GM21447 (cell line): ENCODE measurements around the gene ZFX.
A peak's percentile ranks its signal among the peaks of the same experiment; 100 is the strongest.

Experiments used
- ATAC-seq: cut with Tn5 transposase; IDR thresholded peaks from one replicate; pipeline ENCODE4 v1.9.1; 2021; ENCODE audit not compliant: unreplicated experiment

The ZFX gene

DNA sequence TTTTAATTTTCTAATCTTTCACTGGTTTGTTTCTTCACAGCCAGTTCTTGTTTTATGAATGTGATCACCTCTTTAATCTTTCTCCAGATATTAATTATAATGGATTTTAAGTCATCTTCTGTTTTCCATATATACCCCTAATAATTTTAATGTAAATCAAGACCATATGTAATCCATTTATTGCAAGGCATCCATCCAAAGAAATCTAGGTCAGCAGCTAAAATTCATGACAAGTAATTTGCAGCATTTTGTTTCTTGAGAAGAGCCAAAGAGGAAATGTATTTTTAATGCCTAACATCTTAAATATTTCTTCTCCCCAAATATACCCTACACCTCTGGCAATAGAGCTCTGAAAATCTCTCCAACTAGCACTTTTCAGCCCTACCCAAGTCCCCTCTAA, 83.3 kb downstream of the ZFX start:
- no peak for ATAC-seq

DNA sequence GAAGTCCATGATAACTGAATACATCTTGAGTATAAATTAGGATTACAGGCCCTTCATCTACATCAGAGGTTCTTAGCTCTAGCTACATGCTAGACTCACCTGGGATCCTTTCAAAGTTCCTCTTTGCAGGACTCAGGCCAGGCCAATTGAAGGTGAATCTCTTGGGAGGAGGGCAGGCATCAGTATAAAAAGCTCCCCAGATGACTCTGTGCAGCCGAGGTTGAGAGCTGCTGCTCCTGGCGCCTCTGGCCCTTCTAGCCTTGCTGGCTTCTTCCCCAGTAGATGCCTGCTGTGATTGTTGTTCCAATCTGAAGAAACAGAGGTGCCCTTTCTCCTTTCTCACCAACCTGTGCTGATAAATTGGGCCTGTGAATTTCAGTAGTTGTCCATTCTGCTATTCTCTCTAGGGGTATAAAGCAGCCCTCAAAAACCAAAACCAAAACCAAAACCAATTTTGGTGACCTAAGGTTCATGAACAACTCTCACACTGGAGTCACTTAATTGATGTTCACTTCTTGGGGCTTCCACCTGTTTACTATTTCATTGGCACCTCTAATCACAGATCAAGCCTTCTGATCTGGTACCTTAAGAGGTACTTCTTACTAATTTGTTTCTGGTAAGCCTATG, 85.7 kb downstream of the ZFX start:
- ATAC-seq = peak; percentile 65

- peak; percentile 36 for ATAC-seq
Measured at GRCh38 chrX:24241822-24242648, 92.5 kb downstream of the ZFX start.

- ATAC-seq = peak; percentile 84
Measured at GRCh38 chrX:24242649-24243175, 93.2 kb downstream of the ZFX start.

- peak; percentile 42 for ATAC-seq
Measured at GRCh38 chrX:24243188-24243587, 93.7 kb downstream of the ZFX start.

- ATAC-seq = no peak
Measured at GRCh38 chrX:24243692-24244091, 94.2 kb downstream of the ZFX start.

DNA sequence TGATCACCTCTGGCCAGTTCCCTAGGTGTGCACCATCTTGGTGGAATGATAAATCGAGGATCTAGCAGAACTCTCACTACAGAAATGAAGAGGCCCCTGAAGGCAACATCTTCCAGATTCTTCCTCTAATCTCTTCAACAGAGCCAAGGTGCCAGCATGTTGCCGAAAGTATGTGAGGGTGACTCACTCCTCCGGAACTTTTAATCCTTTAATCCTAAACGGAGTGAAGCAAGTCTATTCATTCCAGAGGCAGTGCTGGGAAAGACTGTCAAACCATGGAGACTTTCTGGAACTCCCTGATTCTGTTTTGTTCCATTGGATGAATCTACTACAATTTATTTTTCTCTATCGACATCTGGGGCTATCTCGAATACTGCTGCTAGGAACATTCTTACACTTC, 95.7 kb downstream of the ZFX start:
- ATAC-seq = no peak

DNA sequence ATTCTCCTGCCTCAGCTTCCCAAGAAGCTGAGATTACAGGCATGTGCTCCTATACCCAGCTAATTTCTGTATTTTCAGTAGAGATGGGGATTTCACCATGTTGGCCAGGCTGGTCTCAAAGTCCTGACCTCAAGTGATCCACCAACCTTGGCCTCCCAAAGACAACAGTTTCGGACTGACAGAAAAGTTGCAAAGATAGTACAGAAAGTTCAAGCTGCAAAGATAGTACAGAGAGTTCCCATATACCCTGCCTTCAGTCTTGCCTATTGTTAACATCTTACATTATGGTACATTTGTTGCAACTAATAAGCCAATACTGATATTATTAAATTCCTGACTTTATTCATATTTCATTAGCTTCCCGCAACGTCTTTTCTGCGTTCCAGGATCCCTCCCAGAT, 98.5 kb downstream of the ZFX start:
- no peak for ATAC-seq

- no peak for ATAC-seq
Measured at GRCh38 chrX:24253030-24253429, 103.5 kb downstream of the ZFX start.

DNA sequence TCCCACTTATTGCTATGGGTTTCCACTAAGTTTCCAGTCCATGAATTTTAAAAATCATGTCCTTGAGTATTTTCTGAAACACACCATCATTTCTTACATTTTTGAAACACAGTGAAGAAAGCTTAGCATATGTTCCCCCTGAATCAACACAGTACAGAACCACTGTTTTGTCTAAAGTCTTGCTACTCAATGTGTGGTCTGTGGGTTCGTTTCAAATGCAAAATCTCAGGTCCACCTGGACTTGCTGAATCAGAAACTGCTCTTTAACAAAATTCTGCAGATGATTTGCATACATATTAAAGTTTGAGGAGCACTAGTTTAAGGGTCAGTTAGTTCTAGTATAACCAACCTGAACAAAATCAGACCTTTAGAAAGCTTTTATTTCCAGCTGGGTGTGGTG, 103.9 kb downstream of the ZFX start:
- no peak for ATAC-seq

DNA sequence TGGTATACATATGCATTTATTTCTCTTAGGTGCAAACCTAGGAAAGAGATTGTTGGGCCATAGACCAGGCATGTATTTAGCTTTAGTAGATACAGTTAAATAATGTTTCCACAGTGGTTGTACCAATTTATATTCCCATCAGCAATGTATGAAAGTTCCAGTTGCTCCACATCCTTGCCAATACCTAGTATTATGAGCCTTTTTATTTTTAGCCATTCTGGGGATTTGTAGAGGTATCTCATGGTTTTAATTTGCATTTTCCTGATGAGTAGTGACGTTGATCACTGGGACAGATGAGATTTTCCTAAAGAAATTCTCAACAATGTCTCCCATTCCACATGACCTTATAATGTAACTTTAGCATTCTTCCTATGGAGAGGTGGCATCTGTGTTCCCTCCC, 107.5 kb downstream of the ZFX start:
- ATAC-seq = no peak

- no peak for ATAC-seq
Measured at GRCh38 chrX:24259544-24260240, 110.2 kb downstream of the ZFX start.

GRCh38 chrX:24260842-24261550, 111.5 kb downstream of the ZFX start:
- no peak for ATAC-seq

DNA sequence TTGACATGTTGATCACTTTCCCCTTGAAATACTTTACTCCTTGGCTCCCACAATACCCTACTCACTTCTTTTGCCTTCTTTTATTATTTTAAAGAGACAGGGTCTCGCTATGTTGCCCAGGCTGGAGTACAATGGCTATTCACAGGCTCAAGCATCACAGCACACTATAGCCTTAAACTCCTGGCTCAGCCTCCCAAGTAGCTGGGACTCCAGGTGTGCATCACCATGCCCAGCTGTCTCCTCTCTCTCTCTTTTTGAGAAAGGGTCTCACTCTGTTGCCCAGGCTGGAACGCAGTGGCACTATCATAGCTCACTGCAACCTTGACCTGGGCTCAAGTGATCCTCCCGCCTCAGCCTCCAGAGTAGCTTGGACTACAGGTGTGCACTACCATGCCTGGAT, 112.8 kb downstream of the ZFX start:
- ATAC-seq = no peak

DNA sequence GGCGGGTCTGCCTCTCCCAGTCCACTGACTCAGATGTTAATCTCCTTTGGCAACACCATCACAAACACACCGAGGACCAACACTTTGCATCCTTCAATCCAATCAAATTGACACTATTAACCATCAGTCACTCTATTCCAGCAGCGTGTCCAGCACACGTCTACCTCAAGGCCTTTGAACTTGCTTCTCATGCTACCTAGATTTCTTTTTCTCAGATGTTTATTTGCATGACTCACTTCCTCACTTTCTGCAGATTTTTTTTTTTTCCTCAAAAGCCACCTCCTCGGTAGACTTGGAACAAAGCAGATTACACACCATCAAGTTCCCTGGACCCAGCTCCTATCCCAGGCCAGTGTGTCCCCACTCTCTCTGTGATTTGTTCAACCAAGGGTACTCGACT, 114.9 kb downstream of the ZFX start:
- no peak for ATAC-seq
